DND-41 (cell line): ENCODE measurements around the gene RTN1.

Experiments used
- ATAC-seq: fragments of 200-7000 bp; cut with Tn5 transposase; 3 replicates; pipeline ENCODE4 v1.9.1; 2021; ENCODE audit warnings: low read depth; ENCODE audit not compliant: insufficient read depth
- DNase-seq: peaks from one replicate; pipeline ENCODE4 v3.0.0-alpha.2; 2020
- H2AFZ ChIP-seq: 2 replicates; pipeline ENCODE4 v1.6.0; 2012; ENCODE audit warnings: low read depth, low read length
- H3K27ac ChIP-seq: 2 replicates; pipeline ENCODE4 v1.5.1; 2012; ENCODE audit warnings: low read length, inconsistent platforms
- H3K27me3 ChIP-seq: fragments of 200-600 bp; sonication (generic); 2 replicates; pipeline ENCODE4 v1.6.0; 2012; ENCODE audit warnings: low read length, mild to moderate bottlenecking, inconsistent platforms; ENCODE audit not compliant: insufficient read depth, poor library complexity
- H3K36me3 ChIP-seq: 2 replicates; pipeline ENCODE4 v1.5.1; 2012; ENCODE audit warnings: low read length, inconsistent platforms; ENCODE audit not compliant: insufficient read depth
- H3K4me1 ChIP-seq: 2 replicates; pipeline ENCODE4 v1.5.1; 2012; ENCODE audit warnings: mild to moderate bottlenecking, low read length; ENCODE audit not compliant: insufficient read depth
- H3K4me2 ChIP-seq: 2 replicates; pipeline ENCODE4 v1.6.0; 2012; ENCODE audit warnings: mild to moderate bottlenecking, moderate library complexity, low read length, inconsistent platforms; ENCODE audit not compliant: insufficient read depth
- H3K4me3 ChIP-seq, 2 experiments: fragments of 200-600 bp in 1 of 2; shearing (Covaris generic) in 1 of 2; 2 replicates each; pipeline ENCODE4 v1.5.1; 2012 to 2016; ENCODE audit warnings: inconsistent platforms in 2 of 2, low read length in 2 of 2, mild to moderate bottlenecking in 2 of 2, low read depth in 1 of 2, moderate library complexity in 1 of 2
- H3K79me2 ChIP-seq: 2 replicates; pipeline ENCODE4 v1.6.0; 2012; ENCODE audit warnings: low read length, inconsistent platforms; ENCODE audit not compliant: insufficient read depth
- H3K9ac ChIP-seq: 2 replicates; pipeline ENCODE4 v1.6.0; 2012; ENCODE audit warnings: low read depth, mild to moderate bottlenecking, inconsistent platforms, low read length, moderate library complexity
- H3K9me3 ChIP-seq: 2 replicates; pipeline ENCODE4 v1.5.1; 2012; ENCODE audit warnings: low read length, moderate library complexity, mild to moderate bottlenecking, inconsistent platforms; ENCODE audit not compliant: insufficient read depth, severe bottlenecking
- H4K20me1 ChIP-seq: 2 replicates; pipeline ENCODE4 v1.6.0; 2012; ENCODE audit warnings: low read length; ENCODE audit not compliant: insufficient read depth
- EZH2 ChIP-seq: IDR thresholded peaks from 3 replicates; pipeline ENCODE4 v1.6.1; 2012; ENCODE audit warnings: borderline replicate concordance, low read depth, mild to moderate bottlenecking, moderate library complexity, low read length, inconsistent platforms; ENCODE audit not compliant: severe bottlenecking
- TF ChIP-seq, protein P1 (sequence below): IDR thresholded peaks from 2 replicates; pipeline ENCODE4 v1.5.1; 2012; ENCODE audit warnings: borderline replicate concordance, low read length, moderate library complexity, mild to moderate bottlenecking; ENCODE audit not compliant: poor library complexity, severe bottlenecking; ENCODE audit errors: extremely low read depth

Gene RTN1

DNA sequence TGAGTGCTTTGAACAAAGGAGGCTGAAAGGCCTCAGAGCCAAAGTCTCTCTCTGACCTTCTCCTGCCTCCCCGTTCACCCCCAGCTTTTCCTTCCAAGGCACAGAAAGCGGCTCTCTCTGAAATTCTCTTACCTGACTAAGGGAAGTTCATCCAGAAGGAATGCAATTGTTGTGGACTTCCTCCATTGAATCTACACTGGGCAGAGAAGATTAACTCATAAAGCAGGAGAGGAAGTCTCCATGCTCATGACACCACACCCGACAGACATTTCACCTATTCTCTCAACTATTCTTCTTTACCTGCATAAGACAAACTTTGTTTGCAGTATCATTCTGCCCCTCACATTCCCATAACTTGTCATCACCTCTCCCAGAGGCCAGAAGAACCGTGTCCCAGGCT lies 164.7 kb downstream of the RTN1 start:
- no peak for DNase-seq
- Histone ChIP-seq H3K4me1 (no peaks in the 10 kb centered on the region), H4K20me1 (no peaks in the 10 kb centered on the region)

DNA sequence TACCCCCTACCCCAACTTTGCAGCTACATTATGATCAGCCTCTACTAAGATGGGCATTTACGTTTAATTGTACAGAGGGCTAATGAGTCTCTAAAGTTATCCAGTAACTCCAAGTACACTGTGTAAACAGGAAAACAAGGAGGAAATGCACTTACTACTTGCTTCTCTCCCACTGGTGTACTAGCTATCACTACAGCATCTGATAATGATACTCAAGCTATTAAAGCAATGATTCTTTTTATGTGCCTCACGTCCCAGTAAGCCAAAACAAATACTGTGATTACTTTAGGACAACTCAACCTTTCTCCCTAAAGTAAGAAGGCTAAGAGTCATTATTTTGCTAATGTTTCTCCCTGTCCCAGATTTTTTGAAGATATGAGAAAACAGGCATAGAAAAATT lies 165.3 kb downstream of the RTN1 start:
- ATAC-seq (no peak), DNase-seq (no peak)
- no peak overlapping the region for H3K4me2 ChIP-seq
- H2AFZ ChIP-seq: no peak overlapping the region
- no peaks in the 10 kb centered on the region for H3K36me3 ChIP-seq
- TF ChIP-seq EZH2: no peak
- TF ChIP-seq, protein P1, sequence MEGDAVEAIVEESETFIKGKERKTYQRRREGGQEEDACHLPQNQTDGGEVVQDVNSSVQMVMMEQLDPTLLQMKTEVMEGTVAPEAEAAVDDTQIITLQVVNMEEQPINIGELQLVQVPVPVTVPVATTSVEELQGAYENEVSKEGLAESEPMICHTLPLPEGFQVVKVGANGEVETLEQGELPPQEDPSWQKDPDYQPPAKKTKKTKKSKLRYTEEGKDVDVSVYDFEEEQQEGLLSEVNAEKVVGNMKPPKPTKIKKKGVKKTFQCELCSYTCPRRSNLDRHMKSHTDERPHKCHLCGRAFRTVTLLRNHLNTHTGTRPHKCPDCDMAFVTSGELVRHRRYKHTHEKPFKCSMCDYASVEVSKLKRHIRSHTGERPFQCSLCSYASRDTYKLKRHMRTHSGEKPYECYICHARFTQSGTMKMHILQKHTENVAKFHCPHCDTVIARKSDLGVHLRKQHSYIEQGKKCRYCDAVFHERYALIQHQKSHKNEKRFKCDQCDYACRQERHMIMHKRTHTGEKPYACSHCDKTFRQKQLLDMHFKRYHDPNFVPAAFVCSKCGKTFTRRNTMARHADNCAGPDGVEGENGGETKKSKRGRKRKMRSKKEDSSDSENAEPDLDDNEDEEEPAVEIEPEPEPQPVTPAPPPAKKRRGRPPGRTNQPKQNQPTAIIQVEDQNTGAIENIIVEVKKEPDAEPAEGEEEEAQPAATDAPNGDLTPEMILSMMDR: no peak
- H3K27ac ChIP-seq: no peak overlapping the region
- H3K9me3 ChIP-seq: no peaks in the 10 kb centered on the region
- H4K20me1 ChIP-seq: no peaks in the 10 kb centered on the region
- no peak overlapping the region for H3K4me3 ChIP-seq
- no peak overlapping the region for H3K9ac ChIP-seq
- peaks cover 5% of the 10 kb centered on the region for H3K27me3 ChIP-seq
- no peaks in the 10 kb centered on the region for H3K79me2 ChIP-seq
- H3K4me1 ChIP-seq: no peaks in the 10 kb centered on the region

More for the DNA sequence above, 164.7 kb downstream of the RTN1 start:
- no peak overlapping the region for H3K4me2 ChIP-seq
- H3K9me3 ChIP-seq: no peaks in the 10 kb centered on the region
- TF ChIP-seq, protein P1: no peak
- TF ChIP-seq EZH2: no peak
- no peaks in the 10 kb centered on the region for H3K36me3 ChIP-seq
- peaks cover 5% of the 10 kb centered on the region for H3K27me3 ChIP-seq
- no peak overlapping the region for H3K27ac ChIP-seq
- no peak overlapping the region for H2AFZ ChIP-seq
- no peak overlapping the region for H3K4me3 ChIP-seq
- no peak for ATAC-seq
- no peak overlapping the region for H3K9ac ChIP-seq
- H3K79me2 ChIP-seq: no peaks in the 10 kb centered on the region

DNA sequence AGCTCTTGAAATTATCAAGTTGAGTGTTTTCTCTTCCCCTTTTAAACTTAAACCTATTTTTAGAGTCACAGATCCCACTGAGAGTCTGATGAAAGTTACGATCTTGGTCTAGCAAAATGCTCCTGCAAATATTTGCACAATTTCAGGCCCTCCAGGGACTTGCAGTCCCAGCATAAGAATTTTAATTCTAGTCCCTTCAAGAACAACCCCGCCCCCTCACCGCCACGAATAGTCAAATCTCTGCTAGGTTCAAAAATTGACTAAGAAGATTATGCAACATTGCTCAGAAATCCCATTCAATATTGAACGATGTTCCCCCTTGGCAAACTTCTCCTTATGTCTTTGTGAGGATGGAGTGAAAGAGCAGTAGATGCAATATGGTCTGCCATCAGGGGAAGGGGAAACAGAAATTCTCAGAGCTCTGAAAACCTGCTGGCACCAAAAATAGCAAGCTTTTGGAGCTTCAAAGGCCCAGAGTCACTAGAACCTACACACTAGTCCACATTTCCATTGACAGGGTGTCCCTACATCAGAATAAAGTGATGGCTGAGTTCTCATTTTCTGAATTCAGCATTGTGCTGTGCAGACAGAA lies 166.4 kb downstream of the RTN1 start:
- Histone ChIP-seq H3K36me3 (no peaks in the 10 kb centered on the region), H2AFZ (no peak overlapping the region), H3K79me2 (no peaks in the 10 kb centered on the region), H3K9me3 (no peaks in the 10 kb centered on the region), H4K20me1 (no peaks in the 10 kb centered on the region), H3K4me1 (no peaks in the 10 kb centered on the region), H3K27ac (no peak overlapping the region), H3K4me2 (no peak overlapping the region), H3K9ac (no peak overlapping the region), H3K4me3 (no peak overlapping the region), H3K27me3 (peaks cover 5% of the 10 kb centered on the region)
- DNase-seq (no peak), ATAC-seq (no peak)
- TF ChIP-seq, protein P1: no peak
- TF ChIP-seq EZH2: no peak
